22Rv1 (cell line): ENCODE data around the gene COL6A5.

Experiments used
- H3K27ac ChIP-seq: fragments of 450-650 bp; 2 replicates; pipeline ENCODE4 v1.5.1; 2017
- ZFX ChIP-seq: fragments of 450-650 bp; IDR thresholded peaks from 2 replicates; pipeline ENCODE4 v1.6.1; 2017; ENCODE audit warnings: antibody characterized with exemption, borderline replicate concordance
- TF ChIP-seq, protein P1 (sequence below): fragments of 450-650 bp; IDR thresholded peaks from 2 replicates; pipeline ENCODE4 v1.5.1; 2017; ENCODE audit warnings: mild to moderate bottlenecking

COL6A5 gene

DNA sequence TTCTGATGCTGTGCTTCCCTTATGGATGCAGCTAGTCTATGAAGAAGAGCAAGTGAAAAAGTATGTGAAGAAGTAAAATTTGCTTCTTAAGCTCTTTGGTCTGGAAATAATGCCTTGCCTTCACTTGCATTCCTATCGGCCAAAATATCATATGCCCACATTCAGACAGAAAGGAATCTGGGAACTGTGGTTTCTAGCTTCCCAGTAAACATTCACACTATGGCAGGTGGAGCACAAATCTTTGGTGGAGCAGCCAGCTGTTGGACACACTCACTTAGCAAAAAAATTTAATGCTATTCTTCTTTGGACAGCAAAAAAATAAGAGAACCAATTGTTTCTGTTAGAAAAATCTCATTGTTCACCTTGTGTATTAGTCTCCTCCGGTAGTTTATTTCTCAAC is 159.2 kb downstream of the COL6A5 start:
- TF ChIP-seq, protein P1, sequence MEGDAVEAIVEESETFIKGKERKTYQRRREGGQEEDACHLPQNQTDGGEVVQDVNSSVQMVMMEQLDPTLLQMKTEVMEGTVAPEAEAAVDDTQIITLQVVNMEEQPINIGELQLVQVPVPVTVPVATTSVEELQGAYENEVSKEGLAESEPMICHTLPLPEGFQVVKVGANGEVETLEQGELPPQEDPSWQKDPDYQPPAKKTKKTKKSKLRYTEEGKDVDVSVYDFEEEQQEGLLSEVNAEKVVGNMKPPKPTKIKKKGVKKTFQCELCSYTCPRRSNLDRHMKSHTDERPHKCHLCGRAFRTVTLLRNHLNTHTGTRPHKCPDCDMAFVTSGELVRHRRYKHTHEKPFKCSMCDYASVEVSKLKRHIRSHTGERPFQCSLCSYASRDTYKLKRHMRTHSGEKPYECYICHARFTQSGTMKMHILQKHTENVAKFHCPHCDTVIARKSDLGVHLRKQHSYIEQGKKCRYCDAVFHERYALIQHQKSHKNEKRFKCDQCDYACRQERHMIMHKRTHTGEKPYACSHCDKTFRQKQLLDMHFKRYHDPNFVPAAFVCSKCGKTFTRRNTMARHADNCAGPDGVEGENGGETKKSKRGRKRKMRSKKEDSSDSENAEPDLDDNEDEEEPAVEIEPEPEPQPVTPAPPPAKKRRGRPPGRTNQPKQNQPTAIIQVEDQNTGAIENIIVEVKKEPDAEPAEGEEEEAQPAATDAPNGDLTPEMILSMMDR = no peak
- TF ChIP-seq ZFX = no peak
- no peak overlapping the region for H3K27ac ChIP-seq

DNA sequence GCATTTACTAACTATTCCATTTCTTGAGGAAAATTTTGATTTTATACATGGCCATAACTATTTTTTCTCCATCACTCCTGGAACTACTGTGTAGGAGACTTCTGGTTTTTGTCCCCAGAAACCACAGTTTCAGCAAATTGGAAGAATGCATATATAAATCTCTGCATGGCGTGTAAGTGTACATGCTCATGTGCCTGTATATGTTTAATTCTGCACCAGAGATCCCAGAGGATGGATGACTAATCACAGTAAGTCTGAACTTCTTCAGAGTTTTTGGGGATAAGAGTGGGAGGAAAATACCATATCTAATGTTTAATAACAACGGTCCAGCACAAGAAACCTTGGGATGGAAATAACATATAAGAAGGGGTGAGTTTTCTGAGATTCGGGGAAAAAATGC is 160.6 kb downstream of the COL6A5 start:
- TF ChIP-seq, protein P1 = no peak
- no peak for TF ChIP-seq ZFX
- H3K27ac ChIP-seq = no peak overlapping the region

DNA sequence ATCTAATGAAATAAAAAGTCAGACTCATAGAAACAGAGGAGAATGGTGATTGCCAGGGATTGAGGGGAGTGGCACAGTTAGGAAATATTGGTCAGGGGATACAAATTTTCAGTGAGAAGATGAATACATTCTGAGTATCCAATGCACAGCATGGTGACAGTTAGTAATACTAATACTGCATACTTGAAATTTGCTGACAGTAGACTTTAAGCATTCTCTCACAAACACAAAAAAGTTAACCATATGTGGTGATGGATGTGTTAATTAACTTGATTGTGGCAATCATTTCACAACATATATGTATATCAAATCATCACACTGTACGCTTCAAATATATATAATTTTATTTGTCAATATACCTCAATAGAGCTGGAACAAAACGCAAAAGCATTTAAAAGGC is 162.3 kb downstream of the COL6A5 start:
- H3K27ac ChIP-seq = no peak overlapping the region
- TF ChIP-seq ZFX = no peak
- TF ChIP-seq, protein P1 = no peak

DNA sequence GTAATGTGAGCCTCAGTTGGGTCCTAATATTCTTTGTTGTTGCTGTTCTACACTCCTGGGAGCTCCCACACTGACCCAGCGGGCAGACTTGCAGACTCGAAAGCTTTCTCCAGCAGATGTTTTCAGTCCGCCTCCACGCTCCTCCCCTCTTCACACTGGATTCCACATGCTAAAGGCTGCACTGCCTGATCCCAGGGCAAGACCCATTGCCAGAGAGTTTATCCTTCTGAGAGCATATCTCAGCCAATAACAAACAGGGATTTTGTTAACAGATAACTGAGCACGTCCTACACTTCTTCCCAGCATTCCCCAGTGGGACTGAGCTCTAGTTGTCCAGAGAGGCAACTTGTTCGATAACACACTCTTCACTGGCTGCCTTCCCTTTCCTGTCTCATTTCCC is 163.5 kb downstream of the COL6A5 start:
- H3K27ac ChIP-seq = no peak overlapping the region
- no peak for TF ChIP-seq ZFX
- TF ChIP-seq, protein P1 = no peak

DNA sequence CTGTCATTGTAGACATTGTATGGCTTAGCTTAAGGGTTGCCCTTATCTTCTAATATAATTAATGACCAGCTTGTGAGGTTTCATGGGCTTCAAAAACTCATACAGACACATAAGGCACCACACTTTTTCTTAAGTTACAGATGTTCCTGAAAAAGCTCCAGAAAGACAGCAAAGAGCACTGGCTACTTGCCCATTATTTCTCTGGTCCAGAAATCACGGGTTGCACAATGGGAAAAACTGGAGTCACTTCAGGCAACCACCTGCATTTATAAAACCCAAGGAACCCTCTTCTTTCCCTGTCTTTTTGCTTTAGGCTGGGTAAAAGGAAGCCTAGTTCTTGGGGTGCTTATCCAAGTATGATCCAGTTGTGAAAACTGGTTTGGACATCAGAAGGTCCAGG is 169.2 kb downstream of the COL6A5 start:
- H3K27ac ChIP-seq = no peak overlapping the region
- TF ChIP-seq, protein P1 = no peak
- TF ChIP-seq ZFX = no peak

DNA sequence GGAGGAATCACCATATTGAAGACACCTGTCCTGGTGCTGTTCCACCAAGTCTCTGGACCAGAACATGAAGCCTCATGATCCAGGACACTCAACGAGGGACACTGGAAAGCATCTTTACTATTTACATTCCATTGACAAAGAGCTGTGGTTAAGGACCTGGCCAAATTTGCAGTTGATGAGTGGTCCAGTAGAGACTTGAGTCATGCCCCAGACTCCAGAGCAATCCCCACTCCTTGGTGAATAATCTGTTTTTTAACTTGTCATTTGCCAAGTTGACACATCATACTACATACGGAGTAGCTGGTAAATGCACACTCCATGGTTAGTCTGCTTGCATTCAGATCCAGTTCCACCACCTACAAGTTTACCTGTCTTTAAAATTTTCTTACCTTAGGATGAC is 170.3 kb downstream of the COL6A5 start:
- TF ChIP-seq, protein P1 = no peak
- no peak for TF ChIP-seq ZFX
- no peak overlapping the region for H3K27ac ChIP-seq

DNA sequence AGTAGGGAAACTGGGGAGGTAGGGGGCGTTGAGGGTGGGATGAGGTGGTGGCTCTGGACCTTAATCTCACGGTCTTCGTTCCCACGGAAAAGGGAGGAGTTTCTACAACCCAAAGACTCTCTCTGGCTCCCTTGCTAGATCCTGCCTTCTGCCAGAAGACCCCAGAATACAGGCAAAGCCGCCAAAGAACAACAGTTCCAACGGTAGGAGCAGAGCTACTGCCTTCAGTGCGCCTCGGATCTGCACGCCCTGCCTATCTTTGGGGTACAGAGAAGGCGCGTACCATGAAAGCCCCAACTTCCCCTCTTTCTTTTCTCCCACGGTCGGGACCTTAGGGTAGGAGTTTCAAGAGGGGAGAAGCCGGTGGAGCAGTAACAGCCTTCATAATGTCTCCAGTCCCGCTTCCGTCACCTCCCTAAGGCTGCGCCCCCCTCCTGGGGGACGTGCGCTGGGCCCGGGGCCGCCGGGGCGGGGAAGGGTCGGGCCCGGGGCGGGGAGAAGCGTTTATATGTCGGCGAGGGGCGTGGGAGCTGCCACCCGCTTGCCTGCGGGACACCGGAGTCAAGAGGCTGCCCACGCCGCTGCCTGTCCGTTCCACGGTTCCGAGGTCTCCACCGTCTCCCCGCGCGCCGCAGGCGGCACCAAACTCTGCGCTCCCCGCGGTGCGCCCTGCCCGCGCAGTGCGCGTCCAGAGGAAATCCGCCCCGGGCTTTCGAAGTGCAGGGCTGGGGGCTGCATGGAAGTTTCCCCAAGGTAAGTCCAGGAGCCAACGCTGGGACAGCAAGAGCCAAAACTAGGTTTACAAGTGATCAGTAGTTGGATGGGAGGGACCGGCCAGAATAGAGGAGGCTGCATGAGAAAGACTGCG is 171.4 kb downstream of the COL6A5 start, which contains the start of gene COL6A6:
Gene COL6A6 (plus strand): TSS at position 533 of the 868 bp plus-strand sequence. CDS start 43,188 bp downstream, outside the sequence.
- TF ChIP-seq, protein P1 = no peak
- no peak for TF ChIP-seq ZFX
- no peak within 1 kb of the TSS for H3K27ac ChIP-seq
